ENCODE data around the gene DIDO1. TPM values are rescaled to one million over a fixed set of nuclear protein-coding genes. Genes with fewer than 3 reads are reported as not detected.

DIDO1 gene
- total and polyA plus RNA-seq, 2 of the 13 experiments (the other 11 are each of a cell fraction or from before 2014, with no cell fraction given) = 75.0 to 75.1 TPM

DNA sequence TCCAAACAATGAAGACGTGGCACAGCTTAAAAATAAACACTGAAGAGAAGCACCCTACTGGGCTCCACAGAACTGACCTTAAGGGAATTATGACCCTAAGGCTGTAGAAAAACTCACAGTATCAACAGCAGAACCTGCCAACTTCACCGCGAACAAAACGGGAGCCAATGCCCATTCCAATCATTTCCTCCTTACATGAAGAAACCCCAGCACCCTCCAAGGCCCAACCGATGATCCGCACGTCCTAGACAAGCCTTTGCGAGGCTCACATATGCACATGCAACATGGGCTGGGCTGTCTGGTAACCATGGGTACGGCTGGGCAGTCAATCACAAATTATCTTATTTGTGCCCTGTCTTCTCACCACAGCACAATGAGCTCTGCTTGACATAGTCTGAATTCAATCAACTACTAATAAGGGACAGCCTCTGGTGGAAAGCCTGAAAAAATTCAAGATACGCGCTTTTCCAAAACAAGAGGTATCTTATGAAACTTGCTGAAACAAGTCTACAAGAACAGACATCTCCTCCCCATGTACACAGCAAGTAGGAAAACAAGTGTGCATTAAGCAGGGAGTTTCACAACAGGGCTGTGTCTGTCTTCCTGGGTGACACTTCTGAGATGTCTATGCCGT, 1.7 kb downstream of the DIDO1 start (continued):
- TF ChIP-seq ZNF33B (CRISPR knock-in tag; IDR thresholded peaks at IDR 0.05) (peak; percentile 53; the same call in 1 of the 2 replicates), ARID2 (CRISPR knock-in tag; IDR thresholded peaks at IDR 0.05; ENCODE audit: borderline replicate concordance) (no peak), TBP (CRISPR knock-in tag; IDR thresholded peaks at IDR 0.05) (no peak)

DNA sequence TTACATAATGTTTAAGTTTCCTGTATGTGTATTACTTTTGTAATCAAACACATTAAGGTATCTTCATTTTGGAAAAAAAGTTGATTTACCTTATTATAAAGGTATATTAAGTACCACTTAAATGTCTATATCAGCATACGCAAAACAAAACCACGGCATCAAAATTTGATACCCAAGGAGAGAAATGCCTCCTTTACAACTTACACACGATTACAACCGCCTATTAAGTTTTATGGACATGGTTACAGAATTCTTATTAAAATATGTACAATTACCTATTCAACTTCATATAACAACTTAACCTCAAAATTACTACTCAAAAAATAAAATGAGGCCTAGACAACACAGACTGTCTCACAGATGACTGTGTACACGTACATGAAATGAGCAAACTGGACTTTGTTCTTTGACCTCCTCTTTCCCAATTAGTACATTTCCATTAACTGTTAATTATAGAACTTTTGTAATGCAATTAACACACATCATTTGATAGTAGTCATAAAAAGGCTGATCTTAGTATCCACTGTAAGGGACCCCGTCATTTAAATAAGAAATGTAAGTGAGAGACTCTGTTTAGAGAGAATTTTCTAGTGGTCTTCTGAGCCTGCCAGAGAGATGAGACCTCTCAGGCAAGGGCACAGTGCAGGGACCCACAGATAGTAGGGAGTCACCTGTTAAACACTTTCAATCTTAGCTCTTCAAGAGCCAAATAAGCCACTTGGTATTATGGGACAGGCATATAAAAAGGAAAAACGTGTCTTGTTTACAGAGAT, 2.5 kb downstream of the DIDO1 start:
- intact Hi-C loops (cut with micrococcal nuclease; ENCODE audit: unreplicated experiment) = loop anchor here (2.0 kb wide), 1 partner anchor 31 kb away; no protein-coding TSS in a partner anchor
- peak; percentile 18 for ATAC-seq
- H3K9ac ChIP-seq (ENCODE audit: insufficient read depth, low read depth, low read length) = peak overlapping the region; percentile 98
- TF ChIP-seq MXD4 (CRISPR knock-in tag; IDR thresholded peaks at IDR 0.05) (peak; percentile 36; the same call in 1 of the 2 replicates), ZNF850 (CRISPR knock-in tag; conservative IDR thresholded peaks at IDR 0.05) (no peak), REPIN1 (CRISPR knock-in tag; IDR thresholded peaks at IDR 0.05; ENCODE audit: borderline replicate concordance, low read depth) (no peak)
- TF ChIP-seq, protein P1, sequence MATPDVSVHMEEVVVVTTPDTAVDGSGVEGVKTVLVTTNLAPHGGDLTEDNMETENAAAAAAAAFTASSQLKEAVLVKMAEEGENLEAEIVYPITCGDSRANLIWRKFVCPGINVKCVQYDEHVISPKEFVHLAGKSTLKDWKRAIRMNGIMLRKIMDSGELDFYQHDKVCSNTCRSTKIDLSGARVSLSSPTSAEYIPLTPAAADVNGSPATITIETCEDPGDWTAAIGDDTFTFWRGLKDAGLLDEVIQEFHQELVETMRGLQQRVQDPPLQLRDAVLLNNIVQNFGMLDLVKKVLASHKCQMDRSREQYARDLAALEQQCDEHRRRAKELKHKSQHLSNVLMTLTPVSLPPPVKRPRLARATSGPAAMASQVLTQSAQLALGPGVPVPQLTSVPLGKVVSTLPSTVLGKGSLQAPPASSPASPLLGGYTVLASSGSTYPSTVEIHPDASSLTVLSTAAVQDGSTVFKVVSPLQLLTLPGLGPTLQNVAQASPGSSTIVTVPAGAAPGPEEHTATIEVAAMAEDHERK (CRISPR knock-in tag; IDR thresholded peaks at IDR 0.05; ENCODE audit: low read depth) = no peak
- TF ChIP-seq, protein P2, sequence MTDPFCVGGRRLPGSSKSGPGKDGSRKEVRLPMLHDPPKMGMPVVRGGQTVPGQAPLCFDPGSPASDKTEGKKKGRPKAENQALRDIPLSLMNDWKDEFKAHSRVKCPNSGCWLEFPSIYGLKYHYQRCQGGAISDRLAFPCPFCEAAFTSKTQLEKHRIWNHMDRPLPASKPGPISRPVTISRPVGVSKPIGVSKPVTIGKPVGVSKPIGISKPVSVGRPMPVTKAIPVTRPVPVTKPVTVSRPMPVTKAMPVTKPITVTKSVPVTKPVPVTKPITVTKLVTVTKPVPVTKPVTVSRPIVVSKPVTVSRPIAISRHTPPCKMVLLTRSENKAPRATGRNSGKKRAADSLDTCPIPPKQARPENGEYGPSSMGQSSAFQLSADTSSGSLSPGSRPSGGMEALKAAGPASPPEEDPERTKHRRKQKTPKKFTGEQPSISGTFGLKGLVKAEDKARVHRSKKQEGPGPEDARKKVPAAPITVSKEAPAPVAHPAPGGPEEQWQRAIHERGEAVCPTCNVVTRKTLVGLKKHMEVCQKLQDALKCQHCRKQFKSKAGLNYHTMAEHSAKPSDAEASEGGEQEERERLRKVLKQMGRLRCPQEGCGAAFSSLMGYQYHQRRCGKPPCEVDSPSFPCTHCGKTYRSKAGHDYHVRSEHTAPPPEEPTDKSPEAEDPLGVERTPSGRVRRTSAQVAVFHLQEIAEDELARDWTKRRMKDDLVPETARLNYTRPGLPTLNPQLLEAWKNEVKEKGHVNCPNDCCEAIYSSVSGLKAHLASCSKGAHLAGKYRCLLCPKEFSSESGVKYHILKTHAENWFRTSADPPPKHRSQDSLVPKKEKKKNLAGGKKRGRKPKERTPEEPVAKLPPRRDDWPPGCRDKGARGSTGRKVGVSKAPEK (CRISPR knock-in tag; IDR thresholded peaks at IDR 0.05; ENCODE audit: borderline replicate concordance) = no peak; the same call in 1 of the 2 replicates
- TF ChIP-seq, protein P3, sequence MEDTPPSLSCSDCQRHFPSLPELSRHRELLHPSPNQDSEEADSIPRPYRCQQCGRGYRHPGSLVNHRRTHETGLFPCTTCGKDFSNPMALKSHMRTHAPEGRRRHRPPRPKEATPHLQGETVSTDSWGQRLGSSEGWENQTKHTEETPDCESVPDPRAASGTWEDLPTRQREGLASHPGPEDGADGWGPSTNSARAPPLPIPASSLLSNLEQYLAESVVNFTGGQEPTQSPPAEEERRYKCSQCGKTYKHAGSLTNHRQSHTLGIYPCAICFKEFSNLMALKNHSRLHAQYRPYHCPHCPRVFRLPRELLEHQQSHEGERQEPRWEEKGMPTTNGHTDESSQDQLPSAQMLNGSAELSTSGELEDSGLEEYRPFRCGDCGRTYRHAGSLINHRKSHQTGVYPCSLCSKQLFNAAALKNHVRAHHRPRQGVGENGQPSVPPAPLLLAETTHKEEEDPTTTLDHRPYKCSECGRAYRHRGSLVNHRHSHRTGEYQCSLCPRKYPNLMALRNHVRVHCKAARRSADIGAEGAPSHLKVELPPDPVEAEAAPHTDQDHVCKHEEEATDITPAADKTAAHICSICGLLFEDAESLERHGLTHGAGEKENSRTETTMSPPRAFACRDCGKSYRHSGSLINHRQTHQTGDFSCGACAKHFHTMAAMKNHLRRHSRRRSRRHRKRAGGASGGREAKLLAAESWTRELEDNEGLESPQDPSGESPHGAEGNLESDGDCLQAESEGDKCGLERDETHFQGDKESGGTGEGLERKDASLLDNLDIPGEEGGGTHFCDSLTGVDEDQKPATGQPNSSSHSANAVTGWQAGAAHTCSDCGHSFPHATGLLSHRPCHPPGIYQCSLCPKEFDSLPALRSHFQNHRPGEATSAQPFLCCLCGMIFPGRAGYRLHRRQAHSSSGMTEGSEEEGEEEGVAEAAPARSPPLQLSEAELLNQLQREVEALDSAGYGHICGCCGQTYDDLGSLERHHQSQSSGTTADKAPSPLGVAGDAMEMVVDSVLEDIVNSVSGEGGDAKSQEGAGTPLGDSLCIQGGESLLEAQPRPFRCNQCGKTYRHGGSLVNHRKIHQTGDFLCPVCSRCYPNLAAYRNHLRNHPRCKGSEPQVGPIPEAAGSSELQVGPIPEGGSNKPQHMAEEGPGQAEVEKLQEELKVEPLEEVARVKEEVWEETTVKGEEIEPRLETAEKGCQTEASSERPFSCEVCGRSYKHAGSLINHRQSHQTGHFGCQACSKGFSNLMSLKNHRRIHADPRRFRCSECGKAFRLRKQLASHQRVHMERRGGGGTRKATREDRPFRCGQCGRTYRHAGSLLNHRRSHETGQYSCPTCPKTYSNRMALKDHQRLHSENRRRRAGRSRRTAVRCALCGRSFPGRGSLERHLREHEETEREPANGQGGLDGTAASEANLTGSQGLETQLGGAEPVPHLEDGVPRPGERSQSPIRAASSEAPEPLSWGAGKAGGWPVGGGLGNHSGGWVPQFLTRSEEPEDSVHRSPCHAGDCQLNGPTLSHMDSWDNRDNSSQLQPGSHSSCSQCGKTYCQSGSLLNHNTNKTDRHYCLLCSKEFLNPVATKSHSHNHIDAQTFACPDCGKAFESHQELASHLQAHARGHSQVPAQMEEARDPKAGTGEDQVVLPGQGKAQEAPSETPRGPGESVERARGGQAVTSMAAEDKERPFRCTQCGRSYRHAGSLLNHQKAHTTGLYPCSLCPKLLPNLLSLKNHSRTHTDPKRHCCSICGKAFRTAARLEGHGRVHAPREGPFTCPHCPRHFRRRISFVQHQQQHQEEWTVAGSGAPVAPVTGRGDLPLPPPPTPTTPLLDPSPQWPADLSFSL (CRISPR knock-in tag; IDR thresholded peaks at IDR 0.05) = no peak

More for the DNA sequence above, 2.5 kb downstream of the DIDO1 start:
- Histone ChIP-seq H2AFZ (ENCODE audit: low read length) (no peak overlapping the region), H3K27ac (ENCODE audit: extremely low read length, insufficient read depth, low read length) (peak overlapping the region; percentile 90), H3K4me3 (replicated peaks in 1 of 3; ENCODE audit: insufficient read depth in 1 of 3, low read depth in 2 of 3, low read length in 3 of 3) (peak overlapping the region; percentile 87 to 99 (median 97)), H3K4me1 (ENCODE audit: insufficient read depth, low read length) (peaks cover 70% of the 10 kb centered on the region), H3K4me2 (ENCODE audit: low read depth, low read length) (peak overlapping the region; percentile 89), H3K27me3 (ENCODE audit: control insufficient read depth in 1 of 2, insufficient read depth in 2 of 2, low read length in 2 of 2) (peaks cover 0 to 5% of the 10 kb centered on the region in 2 experiments; a peak in 1 of 5 replicates), H3K36me3 (replicated peaks in 1 of 2; ENCODE audit: control insufficient read depth in 1 of 2, insufficient read depth in 2 of 2, low read length in 2 of 2) (peaks cover 1 to 15% of the 10 kb centered on the region in 2 experiments; a peak in 2 of 5 replicates), H3K79me2 (ENCODE audit: insufficient read depth, low read length) (peaks cover 99% of the 10 kb centered on the region), H4K20me1 (ENCODE audit: insufficient read depth, low read length) (peaks cover 76% of the 10 kb centered on the region), H3K9me3 (ENCODE audit: low read length) (no peaks in the 10 kb centered on the region)
- FAIRE-seq (peak; percentile 8), DNase-seq (ENCODE audit: low spot score) (peak; percentile 77)
- 4% methylated on average over 7 of the region's 7 CpGs for WGBS (ENCODE audit: low lambda C conversion rate)
- in situ Hi-C loops (cut with HindIII; ENCODE audit: extremely low pct_ligation_motif_present, low pct_unique_long_range_greater_than_20kb) = no loop called here
- ChIA-PET CTCF (ENCODE audit: low intra/inter-chr PET ratio, low total read pairs) (no interaction called here), POLR2A (interaction anchor here (1.1 to 6.4 kb wide), 12 partner anchors 7 to 50 kb away, joined by 3 to 118 read pairs (median 5); partner anchors contain the start of genes GID8 and SLC17A9)
- BruUV-seq (replicated peaks) = TSS peak; percentile 77

Measured in HepG2 (cell line).